ENCODE data around the gene CCDC121.

The CCDC121 gene

DNA sequence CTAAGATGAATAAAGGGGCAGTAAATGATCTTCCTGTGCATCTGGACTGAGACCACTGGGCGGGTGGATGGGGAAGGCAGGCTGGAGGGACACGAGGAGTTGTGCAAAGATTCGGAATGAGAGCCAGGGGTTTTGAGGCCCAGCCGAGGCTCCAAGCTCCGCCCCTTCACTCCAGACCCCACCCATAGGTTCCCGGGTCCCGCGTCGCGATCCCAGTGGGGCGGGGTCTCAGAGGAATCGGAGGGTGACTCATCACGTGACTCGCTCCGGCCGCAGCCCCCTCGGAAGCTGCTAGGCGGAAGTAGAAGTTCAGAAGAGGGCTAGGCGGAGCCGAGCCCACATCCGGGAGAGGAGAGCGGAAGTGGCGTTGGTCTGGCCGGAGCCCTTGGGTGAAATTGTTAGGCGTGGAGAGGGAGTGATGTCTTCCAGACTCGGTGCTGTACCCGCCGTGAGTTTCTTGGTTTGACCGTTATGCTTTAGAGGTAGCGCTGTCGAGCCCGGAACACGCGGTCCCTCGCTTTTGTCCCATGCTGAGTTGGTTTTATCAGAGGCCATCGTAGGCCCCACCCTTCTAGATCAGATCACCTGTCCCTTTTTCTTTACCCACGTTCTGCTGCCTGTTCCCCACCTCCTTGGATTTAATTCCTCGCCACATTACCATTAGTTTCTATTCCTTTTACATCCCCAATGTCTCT, 46.0 kb downstream of the CCDC121 start, which contains the start of gene ZNF512:
ZNF512 (plus strand) TSS at position 348 of the 695 bp plus-strand sequence; CDS start at position 419, 71 bp downstream.
- DNase-seq (ENCODE audit: low read depth in 2 of 2, low spot score in 1 of 2): peak; percentile 53

DNA sequence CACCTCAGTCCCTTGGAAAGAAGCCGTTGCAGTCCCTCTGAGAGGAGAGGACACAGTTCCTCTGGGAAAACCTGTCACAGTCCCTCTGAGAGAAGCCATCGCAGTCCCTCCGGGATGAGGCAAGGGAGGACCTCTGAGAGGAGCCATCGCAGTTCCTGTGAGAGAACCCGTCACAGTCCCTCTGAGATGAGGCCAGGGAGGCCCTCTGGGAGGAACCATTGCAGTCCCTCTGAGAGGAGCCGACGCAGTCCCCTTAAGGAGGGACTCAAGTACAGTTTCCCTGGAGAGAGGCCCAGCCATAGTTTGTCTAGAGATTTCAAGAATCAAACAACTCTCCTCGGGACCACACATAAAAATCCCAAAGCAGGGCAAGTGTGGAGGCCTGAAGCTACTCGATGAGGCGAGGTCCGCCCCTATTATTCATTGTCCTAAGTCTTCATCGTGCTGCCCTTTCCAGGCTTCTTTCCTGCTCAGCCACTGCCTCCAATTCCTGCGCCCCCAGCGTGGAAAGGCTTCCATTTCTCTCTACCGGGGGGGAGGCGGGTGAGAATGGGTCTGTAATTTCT, 46.6 kb downstream of the CCDC121 start:
- no peak for DNase-seq (ENCODE audit: low read depth in 2 of 2, low spot score in 1 of 2)

DNA sequence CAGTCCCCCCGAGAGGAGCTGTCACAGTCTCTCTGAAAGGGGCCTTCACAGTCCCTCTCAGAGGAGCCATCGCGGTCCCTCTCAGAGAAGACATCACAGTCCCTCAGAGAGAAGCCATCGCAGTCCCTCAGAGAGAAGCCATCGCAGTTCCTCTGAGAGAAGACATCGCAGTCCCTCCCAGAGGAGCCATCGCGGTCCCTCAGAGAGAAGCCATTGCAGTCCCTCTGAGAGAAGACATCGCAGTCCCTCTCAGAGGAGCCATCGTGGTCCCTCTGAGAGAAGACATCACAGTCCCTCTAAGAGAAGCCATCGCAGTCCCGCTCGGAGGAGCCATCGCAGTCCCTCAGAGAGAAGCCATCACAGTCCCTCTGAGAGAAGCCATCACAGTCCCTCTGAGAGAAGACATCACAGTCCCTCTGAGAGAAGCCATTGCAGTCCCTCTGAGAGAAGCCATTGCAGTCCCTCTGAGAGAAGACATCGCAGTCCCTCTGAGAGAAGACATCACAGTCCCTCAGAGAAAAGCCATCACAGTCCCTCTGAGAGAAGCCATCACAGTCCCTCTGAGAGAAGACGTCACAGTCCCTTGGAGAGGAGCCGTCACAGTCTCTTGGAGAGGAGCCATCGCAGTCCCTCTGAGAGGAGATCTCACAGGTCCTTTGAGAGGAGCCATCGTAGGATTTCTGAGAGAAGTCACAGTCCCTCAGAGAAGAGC, 47.2 kb downstream of the CCDC121 start:
- no peak for DNase-seq (ENCODE audit: low read depth in 2 of 2, low spot score in 1 of 2)

Data from stimulated activated CD8-positive, alpha-beta memory T cell treated with anti-CD3 and anti-CD28 coated beads, Interleukin-4, amount 100 ng/mL, for 1 hour (primary cell).